NB4 (cell line): Measurements from ENCODE around the gene CNTLN.

Experiments used
- DNase-seq: peaks from one replicate; pipeline ENCODE4 v3.0.0; 2010; ENCODE audit warnings: low read depth
- H3K4me3 ChIP-seq: one replicate; pipeline ENCODE4 v1.5.1; 2011; ENCODE audit warnings: mild to moderate bottlenecking, low read depth, low read length, moderate library complexity
- MYC ChIP-seq: IDR thresholded peaks from 2 replicates; pipeline ENCODE4 v1.6.1; 2011; ENCODE audit warnings: low read depth, low read length
- POLR2A ChIP-seq: IDR thresholded peaks from 2 replicates; pipeline ENCODE4 v1.6.1; 2011; ENCODE audit warnings: mild to moderate bottlenecking; ENCODE audit not compliant: insufficient read length; ENCODE audit errors: extremely low read depth
- TF ChIP-seq, protein P1 (sequence below): IDR thresholded peaks from one replicate; pipeline ENCODE4 v1.5.1; 2012; ENCODE audit warnings: low read depth, low read length
- TF ChIP-seq, protein P2 (sequence below): IDR thresholded peaks from 2 replicates; pipeline ENCODE4 v1.6.1; 2011; ENCODE audit warnings: low read depth, low read length

The CNTLN gene

DNA sequence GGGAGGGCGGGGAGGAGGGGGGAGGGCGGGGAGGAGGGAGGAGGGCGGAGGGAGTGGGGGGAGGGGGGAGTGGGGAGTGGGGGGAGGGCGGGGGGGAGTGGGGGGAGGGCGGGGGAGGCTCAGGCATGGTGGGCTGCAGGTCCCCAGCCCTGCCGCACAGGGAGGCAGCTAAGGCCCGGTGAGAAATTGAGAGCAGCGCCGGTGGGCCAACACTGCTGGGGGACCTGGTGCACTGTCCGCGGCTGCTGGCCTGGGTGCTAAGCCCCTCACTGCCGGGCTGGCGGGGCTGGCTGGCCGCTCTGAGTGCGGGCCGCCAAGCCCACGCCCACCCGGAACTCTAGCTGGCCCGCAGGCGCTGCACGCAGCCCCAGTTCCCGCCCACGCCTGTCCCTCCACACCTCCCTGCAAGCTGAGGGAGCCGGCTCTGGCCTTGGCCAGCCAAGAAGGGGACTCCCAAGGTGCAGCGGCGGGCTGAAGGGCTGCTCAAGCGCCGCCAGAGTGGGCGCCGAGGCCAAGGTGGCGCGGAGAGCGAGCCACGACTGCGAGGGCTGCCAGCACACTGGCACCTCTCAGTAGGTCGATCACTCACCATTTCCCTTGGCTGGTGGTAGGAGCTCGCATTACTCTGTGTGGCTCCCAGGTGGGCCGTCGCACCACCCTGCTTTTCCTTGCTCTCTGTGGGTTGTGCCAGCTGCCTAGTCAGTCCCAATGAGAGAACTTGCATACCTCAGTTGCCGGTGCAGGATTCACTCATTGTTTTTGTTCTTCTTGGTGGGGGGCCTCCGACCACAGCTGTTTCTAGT, 160.2 kb downstream of the CNTLN start:
- no peak for DNase-seq
- H3K4me3 ChIP-seq, result no peak overlapping the region
- TF ChIP-seq POLR2A (no peak), MYC (no peak)
- TF ChIP-seq, protein P1, sequence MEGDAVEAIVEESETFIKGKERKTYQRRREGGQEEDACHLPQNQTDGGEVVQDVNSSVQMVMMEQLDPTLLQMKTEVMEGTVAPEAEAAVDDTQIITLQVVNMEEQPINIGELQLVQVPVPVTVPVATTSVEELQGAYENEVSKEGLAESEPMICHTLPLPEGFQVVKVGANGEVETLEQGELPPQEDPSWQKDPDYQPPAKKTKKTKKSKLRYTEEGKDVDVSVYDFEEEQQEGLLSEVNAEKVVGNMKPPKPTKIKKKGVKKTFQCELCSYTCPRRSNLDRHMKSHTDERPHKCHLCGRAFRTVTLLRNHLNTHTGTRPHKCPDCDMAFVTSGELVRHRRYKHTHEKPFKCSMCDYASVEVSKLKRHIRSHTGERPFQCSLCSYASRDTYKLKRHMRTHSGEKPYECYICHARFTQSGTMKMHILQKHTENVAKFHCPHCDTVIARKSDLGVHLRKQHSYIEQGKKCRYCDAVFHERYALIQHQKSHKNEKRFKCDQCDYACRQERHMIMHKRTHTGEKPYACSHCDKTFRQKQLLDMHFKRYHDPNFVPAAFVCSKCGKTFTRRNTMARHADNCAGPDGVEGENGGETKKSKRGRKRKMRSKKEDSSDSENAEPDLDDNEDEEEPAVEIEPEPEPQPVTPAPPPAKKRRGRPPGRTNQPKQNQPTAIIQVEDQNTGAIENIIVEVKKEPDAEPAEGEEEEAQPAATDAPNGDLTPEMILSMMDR, result no peak
- TF ChIP-seq, protein P2, sequence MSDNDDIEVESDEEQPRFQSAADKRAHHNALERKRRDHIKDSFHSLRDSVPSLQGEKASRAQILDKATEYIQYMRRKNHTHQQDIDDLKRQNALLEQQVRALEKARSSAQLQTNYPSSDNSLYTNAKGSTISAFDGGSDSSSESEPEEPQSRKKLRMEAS, result no peak

DNA sequence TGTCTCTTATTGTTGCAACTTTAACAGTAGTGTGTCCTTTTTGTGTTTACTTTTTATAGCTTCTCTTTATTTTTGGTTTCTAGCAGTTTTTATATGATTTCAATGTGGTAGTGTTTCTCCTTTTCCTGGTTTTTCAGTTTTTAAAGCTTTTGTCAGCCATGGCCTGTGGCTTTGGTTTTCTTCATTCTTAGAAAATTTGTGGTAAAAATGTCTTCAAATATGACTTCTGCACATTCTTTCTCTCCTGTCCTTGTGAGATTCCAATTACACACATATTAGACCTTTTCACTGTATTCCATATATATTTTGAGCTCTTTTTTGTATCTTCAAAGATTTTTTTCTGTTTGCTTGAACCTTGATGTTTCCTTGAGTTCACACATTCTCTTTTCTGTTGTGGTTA, 180.5 kb downstream of the CNTLN start:
- no peak overlapping the region for H3K4me3 ChIP-seq
- no peak for DNase-seq
- TF ChIP-seq, protein P1, result no peak
- TF ChIP-seq POLR2A (no peak), MYC (no peak)
- TF ChIP-seq, protein P2, result no peak

DNA sequence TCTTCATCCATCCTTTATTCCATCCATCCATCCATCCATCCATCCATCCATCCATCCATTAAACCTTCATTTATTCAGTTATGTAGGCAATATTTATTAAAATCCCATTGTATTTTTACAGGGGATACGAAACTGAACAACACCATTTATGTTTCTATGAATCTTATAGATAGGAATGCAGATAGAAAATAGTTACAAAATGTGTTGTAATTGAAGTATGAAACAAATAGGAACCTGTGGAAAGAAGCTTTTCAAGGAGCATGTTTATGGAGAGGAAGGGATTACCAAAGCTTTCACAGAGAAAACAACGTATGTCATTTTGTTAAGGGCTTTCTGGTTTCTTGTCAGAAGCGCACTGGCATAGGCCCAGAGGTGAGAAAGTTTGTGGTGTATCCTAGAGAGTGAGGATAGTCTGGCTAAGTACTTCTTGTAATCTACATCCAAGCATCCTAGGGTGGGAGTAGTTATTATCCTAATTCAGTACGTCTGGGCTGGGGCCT, 184.0 kb downstream of the CNTLN start:
- no peak for DNase-seq
- no peak for TF ChIP-seq POLR2A
- TF ChIP-seq, protein P1, result no peak
- TF ChIP-seq, protein P2, result no peak
- no peak for TF ChIP-seq MYC
- no peak overlapping the region for H3K4me3 ChIP-seq

- no peak for DNase-seq
- no peak for TF ChIP-seq MYC
- TF ChIP-seq, protein P1, result no peak
- TF ChIP-seq, protein P2, result no peak
- H3K4me3 ChIP-seq, result no peak overlapping the region
Measured at GRCh38 chr9:17319864-17320263, 185.0 kb downstream of the CNTLN start.

GRCh38 chr9:17322882-17323864, 188.3 kb downstream of the CNTLN start:
- H3K4me3 ChIP-seq, result no peak overlapping the region
- no peak for DNase-seq
- TF ChIP-seq, protein P1, result no peak
- TF ChIP-seq, protein P2, result no peak
- TF ChIP-seq POLR2A, result no peak
- no peak for TF ChIP-seq MYC
